GM12891 (cell line): Measurements from ENCODE around the gene ITGAL.
"Not testable (repeated sequence)": the region's sequence is repeated elsewhere in the genome, so short reads cannot be mapped to it uniquely, and the experiment has no call there.

Experiments used
- PAX5 ChIP-seq: IDR thresholded peaks from 2 replicates; pipeline ENCODE4 v1.6.1; 2011; ENCODE audit warnings: low read length, moderate library complexity, mild to moderate bottlenecking; ENCODE audit not compliant: insufficient read depth, severe bottlenecking
- POLR2A ChIP-seq: IDR thresholded peaks from 2 replicates; pipeline ENCODE4 v1.6.1; 2011; ENCODE audit warnings: low read depth, low read length, control low read depth
- POLR2AphosphoS5 ChIP-seq: IDR thresholded peaks from 2 replicates; pipeline ENCODE4 v1.6.1; 2011; ENCODE audit warnings: low read depth, low read length, control low read depth
- SPI1 ChIP-seq: IDR thresholded peaks from 2 replicates; pipeline ENCODE4 v1.6.1; 2011; ENCODE audit warnings: low read depth, low read length, control low read depth
- TAF1 ChIP-seq: IDR thresholded peaks from 2 replicates; pipeline ENCODE4 v1.6.1; 2011; ENCODE audit warnings: low read depth, low read length, control low read depth

DNA sequence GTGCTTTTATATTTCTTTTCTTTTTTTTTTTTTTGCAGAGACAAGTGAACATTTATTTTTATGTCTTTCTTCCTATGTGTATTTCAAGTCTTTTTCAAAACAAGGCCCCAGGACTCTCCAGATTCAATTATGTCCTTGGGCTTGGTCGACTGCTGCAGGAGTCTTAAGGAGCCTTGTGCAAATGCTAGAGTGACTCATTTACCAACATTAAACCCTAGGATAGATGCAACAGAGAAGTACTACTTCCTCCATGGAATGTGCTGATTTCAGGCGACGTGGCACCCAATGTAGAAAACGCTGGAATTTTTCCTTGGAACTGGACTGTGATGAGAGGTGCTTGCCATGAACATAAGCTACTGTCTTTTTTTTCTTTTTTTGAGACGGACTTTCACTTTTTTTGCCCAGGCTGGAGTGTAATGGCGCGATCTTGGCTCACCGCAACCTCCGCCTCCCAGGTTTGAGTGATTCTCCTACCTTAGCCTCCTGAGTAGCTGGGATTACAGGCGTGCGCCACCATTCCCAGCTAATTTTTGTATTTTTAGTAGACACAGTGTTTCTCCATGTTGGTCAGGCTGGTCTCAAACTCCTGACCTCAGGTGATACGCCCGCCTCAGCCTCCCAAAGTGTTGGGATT, 64.0 kb downstream of the ITGAL start:
- TF ChIP-seq SPI1, PAX5, POLR2A, TAF1, POLR2AphosphoS5: not testable (repeated sequence)
